Brain microvascular endothelial cell (primary cell): ENCODE data around the gene NANOS2.
"Not testable (repeated sequence)": the region's sequence is repeated elsewhere in the genome, so short reads cannot be mapped to it uniquely, and the experiment has no call there.

Experiments used
- DNase-seq: peaks from one replicate; pipeline ENCODE4 v3.0.0-alpha.2; 2020
- H3K27ac ChIP-seq: fragments of 250-450 bp; sonication (Bioruptor Pico); 2 replicates; pipeline ENCODE4 v1.5.1; 2020; ENCODE audit warnings: mild to moderate bottlenecking, moderate library complexity
- H3K27me3 ChIP-seq: fragments of 250-450 bp; sonication (Bioruptor Pico); replicated peaks from 2 replicates; pipeline ENCODE4 v1.5.1; 2020; ENCODE audit warnings: mild to moderate bottlenecking
- H3K36me3 ChIP-seq: fragments of 250-450 bp; sonication (Bioruptor Pico); replicated peaks from 2 replicates; pipeline ENCODE4 v1.5.1; 2020; ENCODE audit warnings: mild to moderate bottlenecking
- H3K4me3 ChIP-seq: 2 replicates; pipeline ENCODE4 v1.5.1; 2011; ENCODE audit warnings: low read depth, mild to moderate bottlenecking, control low read depth, low read length, moderate library complexity
- CTCF ChIP-seq: IDR thresholded peaks from 2 replicates; pipeline ENCODE4 v1.5.1; 2011; ENCODE audit warnings: low read depth, mild to moderate bottlenecking, moderate library complexity, low read length, control low read depth, inconsistent platforms; ENCODE audit errors: missing control alignments
- in situ Hi-C: cut with HindIII; loops from 2 replicates; pipeline ENCODE4 v1.10.0; 2017; ENCODE audit warnings: low sequenced_read_pairs, low pct_ligation_motif_present

NANOS2 gene

GRCh38 chr19:45872095-45872919 lies 42.3 kb downstream of the NANOS2 start:
- Histone ChIP-seq H3K36me3 (no peaks in the 10 kb centered on the region), H3K27me3 (no peaks in the 10 kb centered on the region), H3K27ac (no peak overlapping the region), H3K4me3 (no peak overlapping the region)
- no peak for DNase-seq
- TF ChIP-seq CTCF, result no peak
- in situ Hi-C loops, result no loop called here

GRCh38 chr19:45870798-45871197 lies 43.8 kb downstream of the NANOS2 start:
- Histone ChIP-seq H3K36me3 (no peaks in the 10 kb centered on the region), H3K4me3 (no peak overlapping the region), H3K27me3 (no peaks in the 10 kb centered on the region), H3K27ac (no peak overlapping the region)
- DNase-seq, result no peak
- no peak for TF ChIP-seq CTCF
- in situ Hi-C loops, result no loop called here

GRCh38 chr19:45867241-45867640 lies 47.3 kb downstream of the NANOS2 start:
- DNase-seq, in situ Hi-C loops, H3K27ac ChIP-seq, H3K4me3 ChIP-seq, H3K36me3 ChIP-seq: not testable (repeated sequence)
- H3K27me3 ChIP-seq, result peaks cover 21% of the 10 kb centered on the region

- no peak for TF ChIP-seq CTCF
- H3K27ac ChIP-seq, result no peak overlapping the region
- DNase-seq, result no peak
- in situ Hi-C loops, result no loop called here
- H3K36me3 ChIP-seq, result no peaks in the 10 kb centered on the region
- H3K4me3 ChIP-seq, result no peak overlapping the region
- H3K27me3 ChIP-seq, result peaks cover 21% of the 10 kb centered on the region
Observed at GRCh38 chr19:45866400-45867176, 48.0 kb downstream of the NANOS2 start.

GRCh38 chr19:45865269-45865948 lies 49.2 kb downstream of the NANOS2 start:
- Histone ChIP-seq H3K27ac (no peak overlapping the region), H3K36me3 (no peaks in the 10 kb centered on the region), H3K4me3 (no peak overlapping the region), H3K27me3 (peaks cover 21% of the 10 kb centered on the region)
- TF ChIP-seq CTCF, result no peak
- in situ Hi-C loops, result no loop called here
- no peak for DNase-seq

- no peak for TF ChIP-seq CTCF
- H3K27me3 ChIP-seq, result peaks cover 21% of the 10 kb centered on the region
- in situ Hi-C loops, result no loop called here
- peaks cover under 1% of the 10 kb centered on the region for H3K36me3 ChIP-seq
- DNase-seq, result no peak
- no peak overlapping the region for H3K27ac ChIP-seq
- H3K4me3 ChIP-seq, result no peak overlapping the region
Observed at GRCh38 chr19:45864629-45865082, 49.9 kb downstream of the NANOS2 start.
